Right lobe of liver (tissue), 4 donors: ENCODE measurements around the gene CHRM2.

ENCODE experiments used
- POLR2A ChIP-seq: fragments of 450-650 bp; IDR thresholded peaks from one replicate; pipeline ENCODE4 v1.6.1; 2017; ENCODE audit warnings: antibody characterized with exemption, mild to moderate bottlenecking
- TF ChIP-seq, protein P1 (sequence below), 4 donors: fragments of 200-600 bp in 3 of 4; fragments of 450-650 bp in 1 of 4; IDR thresholded peaks; one replicate each; pipeline versions ENCODE4 v1.5.1 to v1.8.0; 2016 to 2022; ENCODE audit warnings: antibody characterized with exemption in 4 of 4, mild to moderate bottlenecking in 2 of 4
- donor health status: DM: no; HTN: no; CAD: no.
- donor health status: DM: no; HTN: no; CAD: no.
- donor health status: DM: no; HTN: yes; CAD: no.

DNA sequence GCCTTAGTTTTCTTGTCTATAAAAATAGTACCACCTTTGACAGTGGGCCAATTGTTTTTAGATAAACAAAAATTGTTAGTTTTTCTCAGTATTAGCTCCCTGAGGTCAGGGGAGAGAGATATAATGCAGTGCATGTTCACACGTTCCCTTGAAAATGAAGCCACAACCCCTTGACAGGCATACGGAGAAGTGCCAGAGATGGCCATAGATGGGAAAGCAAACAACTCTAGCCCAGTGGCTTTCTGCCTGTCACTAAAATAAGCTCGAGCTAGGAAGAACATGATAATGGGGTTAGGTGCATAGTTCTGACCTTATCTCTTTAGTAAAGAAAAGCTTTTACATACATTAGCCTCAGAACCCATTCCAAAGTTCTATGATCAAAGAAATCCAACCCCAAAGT lies 124.9 kb downstream of the CHRM2 start:
- TF ChIP-seq, protein P1, sequence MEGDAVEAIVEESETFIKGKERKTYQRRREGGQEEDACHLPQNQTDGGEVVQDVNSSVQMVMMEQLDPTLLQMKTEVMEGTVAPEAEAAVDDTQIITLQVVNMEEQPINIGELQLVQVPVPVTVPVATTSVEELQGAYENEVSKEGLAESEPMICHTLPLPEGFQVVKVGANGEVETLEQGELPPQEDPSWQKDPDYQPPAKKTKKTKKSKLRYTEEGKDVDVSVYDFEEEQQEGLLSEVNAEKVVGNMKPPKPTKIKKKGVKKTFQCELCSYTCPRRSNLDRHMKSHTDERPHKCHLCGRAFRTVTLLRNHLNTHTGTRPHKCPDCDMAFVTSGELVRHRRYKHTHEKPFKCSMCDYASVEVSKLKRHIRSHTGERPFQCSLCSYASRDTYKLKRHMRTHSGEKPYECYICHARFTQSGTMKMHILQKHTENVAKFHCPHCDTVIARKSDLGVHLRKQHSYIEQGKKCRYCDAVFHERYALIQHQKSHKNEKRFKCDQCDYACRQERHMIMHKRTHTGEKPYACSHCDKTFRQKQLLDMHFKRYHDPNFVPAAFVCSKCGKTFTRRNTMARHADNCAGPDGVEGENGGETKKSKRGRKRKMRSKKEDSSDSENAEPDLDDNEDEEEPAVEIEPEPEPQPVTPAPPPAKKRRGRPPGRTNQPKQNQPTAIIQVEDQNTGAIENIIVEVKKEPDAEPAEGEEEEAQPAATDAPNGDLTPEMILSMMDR (IDR thresholded peaks at IDR 0.05), result no peak
- no peak for TF ChIP-seq POLR2A
